ENCODE measurements around the gene CES1. TPM values are rescaled to one million over a fixed set of nuclear protein-coding genes. Genes with fewer than 3 reads are reported as not detected.
A peak's percentile ranks its signal among the peaks of the same experiment; 100 is the strongest.
"Not testable (repeated sequence)": the region's sequence is repeated elsewhere in the genome, so short reads cannot be mapped to it uniquely, and the experiment has no call there.

The CES1 gene
- polyA plus RNA-seq, 1 donor, result 27.7 TPM

- Histone ChIP-seq H3K27ac (ENCODE audit: low read length) (no peak overlapping the region), H3K4me3 (ENCODE audit: low read length) (no peak overlapping the region)
These were observed 57.0 kb downstream of the CES1 start for GRCh38 chr16:55775857-55776256.

GRCh38 chr16:55773859-55774549, 58.9 kb downstream of the CES1 start:
- no peaks in the 10 kb centered on the region for H3K27me3 ChIP-seq (ENCODE audit: control insufficient read depth, insufficient read depth, low read length)
- no peaks in the 10 kb centered on the region for H3K9me3 ChIP-seq (ENCODE audit: control insufficient read depth, low read depth, low read length)
- no peak for DNase-seq
- H3K4me1 ChIP-seq (ENCODE audit: control insufficient read depth, insufficient read depth, low read length), result no peaks in the 10 kb centered on the region
- H3K27ac ChIP-seq (ENCODE audit: low read length), result no peak overlapping the region
- WGBS (ENCODE audit: insufficient coverage, low lambda C conversion rate), result no CpG with 5 or more reads among the region's 14 CpGs
- H3K36me3 ChIP-seq (ENCODE audit: control insufficient read depth, insufficient read depth, low read length), result no peaks in the 10 kb centered on the region
- no peak overlapping the region for H3K4me3 ChIP-seq (ENCODE audit: low read length)

More at GRCh38 chr16:55775857-55776256, 57.0 kb downstream of the CES1 start:
- Histone ChIP-seq H3K27me3 (ENCODE audit: control insufficient read depth, insufficient read depth, low read length) (no peaks in the 10 kb centered on the region), H3K36me3 (ENCODE audit: control insufficient read depth, insufficient read depth, low read length) (no peaks in the 10 kb centered on the region), H3K4me1 (ENCODE audit: control insufficient read depth, insufficient read depth, low read length) (no peaks in the 10 kb centered on the region), H3K9me3 (ENCODE audit: control insufficient read depth, low read depth, low read length) (no peaks in the 10 kb centered on the region)
- DNase-seq, result no peak
- no CpG with 5 or more reads among the region's 4 CpGs for WGBS (ENCODE audit: insufficient coverage, low lambda C conversion rate)

- DNase-seq, result no peak
- Histone ChIP-seq H3K27ac (ENCODE audit: low read length) (no peak overlapping the region), H3K27me3 (ENCODE audit: control insufficient read depth, insufficient read depth, low read length) (peaks cover 6% of the 10 kb centered on the region), H3K9me3 (ENCODE audit: control insufficient read depth, low read depth, low read length) (no peaks in the 10 kb centered on the region), H3K4me1 (ENCODE audit: control insufficient read depth, insufficient read depth, low read length) (no peaks in the 10 kb centered on the region), H3K36me3 (ENCODE audit: control insufficient read depth, insufficient read depth, low read length) (no peaks in the 10 kb centered on the region), H3K4me3 (ENCODE audit: low read length) (no peak overlapping the region)
- no CpG with 5 or more reads among the region's 3 CpGs for WGBS (ENCODE audit: insufficient coverage, low lambda C conversion rate)
These were observed 67.7 kb downstream of the CES1 start for GRCh38 chr16:55765161-55765560.

- no CpG with 5 or more reads among the region's 30 CpGs for WGBS (ENCODE audit: insufficient coverage, low lambda C conversion rate)
- Histone ChIP-seq H3K27ac (ENCODE audit: low read length) (no peak overlapping the region), H3K27me3 (ENCODE audit: control insufficient read depth, insufficient read depth, low read length) (peaks cover 6% of the 10 kb centered on the region)
These were observed 72.4 kb downstream of the CES1 start for GRCh38 chr16:55760310-55761001.

GRCh38 chr16:55759965-55760309, 73.0 kb downstream of the CES1 start:
- H3K4me3 ChIP-seq (ENCODE audit: low read length); H3K9me3 ChIP-seq (ENCODE audit: control insufficient read depth, low read depth, low read length); DNase-seq; H3K27ac ChIP-seq (ENCODE audit: low read length); H3K36me3 ChIP-seq (ENCODE audit: control insufficient read depth, insufficient read depth, low read length); H3K4me1 ChIP-seq (ENCODE audit: control insufficient read depth, insufficient read depth, low read length); H3K27me3 ChIP-seq (ENCODE audit: control insufficient read depth, insufficient read depth, low read length): not testable (repeated sequence)
- WGBS (ENCODE audit: insufficient coverage, low lambda C conversion rate), result no CpG with 5 or more reads among the region's 3 CpGs

More at GRCh38 chr16:55760310-55761001, 72.4 kb downstream of the CES1 start:
- no peak overlapping the region for H3K4me3 ChIP-seq (ENCODE audit: low read length)
- H3K9me3 ChIP-seq (ENCODE audit: control insufficient read depth, low read depth, low read length), result no peaks in the 10 kb centered on the region
- no peaks in the 10 kb centered on the region for H3K4me1 ChIP-seq (ENCODE audit: control insufficient read depth, insufficient read depth, low read length)
- DNase-seq, result peak in 1 of 2 donors; percentile 65
- no peaks in the 10 kb centered on the region for H3K36me3 ChIP-seq (ENCODE audit: control insufficient read depth, insufficient read depth, low read length)

- 88% methylated on average over 3 of the region's 6 CpGs for WGBS (ENCODE audit: insufficient coverage, low lambda C conversion rate)
- H3K4me3 ChIP-seq (ENCODE audit: low read length); H3K27me3 ChIP-seq (ENCODE audit: control insufficient read depth, insufficient read depth, low read length); DNase-seq; H3K27ac ChIP-seq (ENCODE audit: low read length); H3K4me1 ChIP-seq (ENCODE audit: control insufficient read depth, insufficient read depth, low read length); H3K9me3 ChIP-seq (ENCODE audit: control insufficient read depth, low read depth, low read length); H3K36me3 ChIP-seq (ENCODE audit: control insufficient read depth, insufficient read depth, low read length): not testable (repeated sequence)
These were observed 75.0 kb downstream of the CES1 start for GRCh38 chr16:55757595-55758527.

- no peak for DNase-seq
- no peaks in the 10 kb centered on the region for H3K9me3 ChIP-seq (ENCODE audit: control insufficient read depth, low read depth, low read length)
- H3K4me1 ChIP-seq (ENCODE audit: control insufficient read depth, insufficient read depth, low read length), result no peaks in the 10 kb centered on the region
- no peaks in the 10 kb centered on the region for H3K36me3 ChIP-seq (ENCODE audit: control insufficient read depth, insufficient read depth, low read length)
- WGBS (ENCODE audit: insufficient coverage, low lambda C conversion rate), result no CpG with 5 or more reads among the region's 4 CpGs
- no peak overlapping the region for H3K27ac ChIP-seq (ENCODE audit: low read length)
- H3K27me3 ChIP-seq (ENCODE audit: control insufficient read depth, insufficient read depth, low read length), result peaks cover 6% of the 10 kb centered on the region
- no peak overlapping the region for H3K4me3 ChIP-seq (ENCODE audit: low read length)
These were observed 75.9 kb downstream of the CES1 start for GRCh38 chr16:55756963-55757362.

- DNase-seq, result no peak
- Histone ChIP-seq H3K4me3 (ENCODE audit: low read length) (no peak overlapping the region), H3K4me1 (ENCODE audit: control insufficient read depth, insufficient read depth, low read length) (no peaks in the 10 kb centered on the region), H3K27me3 (ENCODE audit: control insufficient read depth, insufficient read depth, low read length) (no peaks in the 10 kb centered on the region), H3K27ac (ENCODE audit: low read length) (no peak overlapping the region), H3K36me3 (ENCODE audit: control insufficient read depth, insufficient read depth, low read length) (no peaks in the 10 kb centered on the region), H3K9me3 (ENCODE audit: control insufficient read depth, low read depth, low read length) (no peaks in the 10 kb centered on the region)
These were observed 78.8 kb downstream of the CES1 start for GRCh38 chr16:55754056-55754455.

- 80% methylated on average over 1 of the region's 4 CpGs for WGBS (ENCODE audit: insufficient coverage, low lambda C conversion rate)
- H3K27me3 ChIP-seq (ENCODE audit: control insufficient read depth, insufficient read depth, low read length); H3K9me3 ChIP-seq (ENCODE audit: control insufficient read depth, low read depth, low read length); H3K27ac ChIP-seq (ENCODE audit: low read length); H3K4me3 ChIP-seq (ENCODE audit: low read length); H3K4me1 ChIP-seq (ENCODE audit: control insufficient read depth, insufficient read depth, low read length); H3K36me3 ChIP-seq (ENCODE audit: control insufficient read depth, insufficient read depth, low read length); DNase-seq: not testable (repeated sequence)
These were observed 79.7 kb downstream of the CES1 start for GRCh38 chr16:55753145-55753631.

All from large intestine (tissue), 3 donors.